Cardiac muscle cell (in vitro differentiated cells and primary cell): ENCODE results near the gene HOXB8. TPM values are rescaled to one million over a fixed set of nuclear protein-coding genes. Genes with fewer than 3 reads are reported as not detected.

Experiments
- DNase-seq, 2 donors: peaks; one replicate each; pipeline versions ENCODE4 v3.0.0 to v3.0.0-alpha.2; 2010 to 2017; ENCODE audit warnings: low read depth in 1 of 2, low spot score in 1 of 2
- H3K27ac ChIP-seq: fragments of 200-600 bp; sonication (generic); 2 replicates; pipeline ENCODE4 v1.5.1; 2016
- H3K27me3 ChIP-seq: fragments of 200-600 bp; sonication (generic); 2 replicates; pipeline ENCODE4 v1.6.0; 2016; ENCODE audit warnings: control low read depth
- H3K36me3 ChIP-seq: fragments of 200-600 bp; sonication (generic); 2 replicates; pipeline ENCODE4 v1.5.1; 2016; ENCODE audit warnings: control low read depth
- H3K4me1 ChIP-seq: fragments of 200-600 bp; sonication (generic); 2 replicates; pipeline ENCODE4 v1.8.1; 2017; ENCODE audit warnings: low read depth, mild to moderate bottlenecking, mixed run types
- H3K4me3 ChIP-seq: fragments of 200-600 bp; sonication (generic); 2 replicates; pipeline ENCODE4 v1.5.1; 2016; ENCODE audit warnings: mild to moderate bottlenecking
- H3K9me3 ChIP-seq: fragments of 200-600 bp; sonication (generic); 2 replicates; pipeline ENCODE4 v1.5.1; 2017; ENCODE audit warnings: low read depth, mild to moderate bottlenecking, control low read depth
- polyA plus RNA-seq: library from polyadenylated mRNA; unstranded; fragments of >200 nt; fragmentation: Nextera tagmentation; extraction: Ambion mirVana; gene quantifications from 2 replicates; pipeline ENCODE4 v1.2.1, GENCODE V29; 2016
- total RNA-seq: library from RNA; depleted of rRNA; stranded (reverse); fragments of >200 nt; gene quantifications from 2 replicates; pipeline ENCODE4 v1.2.3, GENCODE V29; 2016
- TF ChIP-seq, protein P1 (sequence below): IDR thresholded peaks from 2 replicates; pipeline ENCODE4 v1.5.1; 2012; ENCODE audit warnings: low read depth, mild to moderate bottlenecking, low read length

Gene HOXB8
- total and polyA plus RNA-seq, 2 experiments from 2014 or later: not detected

DNA sequence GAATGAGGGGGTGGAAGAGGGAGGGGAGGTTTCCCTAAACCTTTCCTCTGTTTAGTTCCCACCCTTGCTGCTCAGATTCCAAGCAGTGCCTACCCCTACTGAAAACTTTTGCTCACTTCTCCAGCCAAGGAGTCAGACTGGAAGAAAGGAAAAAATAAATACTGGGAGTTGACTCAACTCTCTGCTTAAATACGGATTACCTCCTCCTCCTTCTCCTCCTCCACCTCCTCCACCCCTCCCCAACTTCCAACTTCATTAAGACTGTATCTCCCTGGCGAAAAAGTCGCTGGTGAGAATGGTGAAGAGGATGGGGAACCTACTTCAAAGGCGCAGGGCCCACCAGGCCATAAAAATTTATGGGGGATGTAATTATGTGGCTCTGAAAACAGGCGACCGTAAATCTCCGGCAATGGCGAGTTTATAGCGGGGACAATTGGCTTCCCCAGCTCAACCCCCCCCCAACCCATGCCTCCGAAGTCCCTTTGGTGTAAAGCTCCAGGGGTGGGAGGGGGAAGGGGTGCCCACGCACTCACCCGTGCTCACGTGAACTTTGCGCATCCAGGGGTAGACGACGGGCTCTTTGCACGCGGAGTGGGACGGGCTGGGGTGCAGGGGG is 37.7 kb downstream of the HOXB8 start:
- Histone ChIP-seq H3K4me3 (peak overlapping the region; percentile 44), H3K4me1 (peaks cover 4% of the 10 kb centered on the region), H3K27me3 (peaks cover 97% of the 10 kb centered on the region), H3K27ac (no peak overlapping the region), H3K9me3 (no peaks in the 10 kb centered on the region), H3K36me3 (no peaks in the 10 kb centered on the region)
- DNase-seq: no peak
- TF ChIP-seq, protein P1, sequence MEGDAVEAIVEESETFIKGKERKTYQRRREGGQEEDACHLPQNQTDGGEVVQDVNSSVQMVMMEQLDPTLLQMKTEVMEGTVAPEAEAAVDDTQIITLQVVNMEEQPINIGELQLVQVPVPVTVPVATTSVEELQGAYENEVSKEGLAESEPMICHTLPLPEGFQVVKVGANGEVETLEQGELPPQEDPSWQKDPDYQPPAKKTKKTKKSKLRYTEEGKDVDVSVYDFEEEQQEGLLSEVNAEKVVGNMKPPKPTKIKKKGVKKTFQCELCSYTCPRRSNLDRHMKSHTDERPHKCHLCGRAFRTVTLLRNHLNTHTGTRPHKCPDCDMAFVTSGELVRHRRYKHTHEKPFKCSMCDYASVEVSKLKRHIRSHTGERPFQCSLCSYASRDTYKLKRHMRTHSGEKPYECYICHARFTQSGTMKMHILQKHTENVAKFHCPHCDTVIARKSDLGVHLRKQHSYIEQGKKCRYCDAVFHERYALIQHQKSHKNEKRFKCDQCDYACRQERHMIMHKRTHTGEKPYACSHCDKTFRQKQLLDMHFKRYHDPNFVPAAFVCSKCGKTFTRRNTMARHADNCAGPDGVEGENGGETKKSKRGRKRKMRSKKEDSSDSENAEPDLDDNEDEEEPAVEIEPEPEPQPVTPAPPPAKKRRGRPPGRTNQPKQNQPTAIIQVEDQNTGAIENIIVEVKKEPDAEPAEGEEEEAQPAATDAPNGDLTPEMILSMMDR: no peak

DNA sequence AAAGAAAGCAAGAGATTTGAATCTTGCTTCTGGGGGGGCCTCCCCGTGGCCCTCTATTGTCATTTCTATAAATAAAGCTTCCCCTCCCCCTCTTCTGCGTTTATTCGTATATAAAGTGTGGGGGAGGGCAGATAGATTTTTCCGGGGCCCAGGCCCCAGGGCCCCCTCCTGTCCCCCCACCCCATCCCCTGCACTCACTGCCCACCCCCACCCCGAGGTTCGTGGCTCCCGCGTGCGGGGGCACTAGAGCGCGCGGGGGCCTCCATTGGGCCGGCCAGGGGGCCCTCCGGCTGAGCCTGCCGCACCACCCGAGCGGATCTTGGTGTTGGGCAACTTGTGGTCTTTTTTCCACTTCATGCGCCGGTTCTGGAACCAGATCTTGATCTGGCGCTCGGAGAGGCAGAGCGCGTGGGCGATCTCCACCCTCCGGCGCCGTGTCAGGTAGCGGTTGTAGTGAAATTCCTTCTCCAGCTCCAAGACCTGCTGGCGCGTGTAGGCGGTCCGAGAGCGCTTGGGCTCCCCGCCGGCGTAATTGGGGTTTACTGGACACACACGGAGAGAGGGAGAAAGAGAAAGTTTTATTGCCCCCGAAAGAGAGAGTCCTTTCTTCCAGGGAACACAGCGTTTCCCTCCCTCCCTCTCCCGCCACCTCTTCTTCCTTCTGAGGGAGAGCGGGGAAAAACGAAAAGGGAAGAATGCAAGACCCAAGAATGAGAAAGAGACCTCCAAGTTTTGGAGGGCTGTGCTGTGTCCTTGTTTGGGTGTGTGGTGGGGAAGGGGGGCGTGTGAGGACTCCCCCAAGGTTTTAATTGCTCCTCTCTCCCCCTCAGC is 38.4 kb downstream of the HOXB8 start:
- H3K4me1 ChIP-seq: peaks cover 4% of the 10 kb centered on the region
- peak in 1 of 2 donors; percentile 39 for DNase-seq
- peak overlapping the region; percentile 44 for H3K4me3 ChIP-seq
- H3K27me3 ChIP-seq: peaks cover 97% of the 10 kb centered on the region
- TF ChIP-seq, protein P1: no peak
- no peaks in the 10 kb centered on the region for H3K9me3 ChIP-seq
- H3K27ac ChIP-seq: no peak overlapping the region
- no peaks in the 10 kb centered on the region for H3K36me3 ChIP-seq

GRCh38 chr17:48575673-48576478 is 39.2 kb downstream of the HOXB8 start:
- Histone ChIP-seq H3K9me3 (no peaks in the 10 kb centered on the region), H3K4me1 (peaks cover 11% of the 10 kb centered on the region), H3K27me3 (peaks cover 97% of the 10 kb centered on the region), H3K4me3 (peak overlapping the region; percentile 44), H3K27ac (no peak overlapping the region), H3K36me3 (no peaks in the 10 kb centered on the region)
- no peak for DNase-seq
- TF ChIP-seq, protein P1: no peak

GRCh38 chr17:48575066-48575582 is 40.0 kb downstream of the HOXB8 start:
- Histone ChIP-seq H3K27ac (no peak overlapping the region), H3K27me3 (peaks cover 97% of the 10 kb centered on the region)

GRCh38 chr17:48574505-48575065 is 40.5 kb downstream of the HOXB8 start:
- no peak overlapping the region for H3K27ac ChIP-seq

More at GRCh38 chr17:48575066-48575582, 40.0 kb downstream of the HOXB8 start:
- DNase-seq: no peak
- H3K36me3 ChIP-seq: no peaks in the 10 kb centered on the region
- peaks cover 19% of the 10 kb centered on the region for H3K4me1 ChIP-seq
- no peaks in the 10 kb centered on the region for H3K9me3 ChIP-seq
- H3K4me3 ChIP-seq: no peak overlapping the region
- TF ChIP-seq, protein P1: no peak

More at GRCh38 chr17:48574505-48575065, 40.5 kb downstream of the HOXB8 start:
- Histone ChIP-seq H3K27me3 (peaks cover 97% of the 10 kb centered on the region), H3K9me3 (no peaks in the 10 kb centered on the region), H3K36me3 (no peaks in the 10 kb centered on the region), H3K4me1 (peaks cover 20% of the 10 kb centered on the region), H3K4me3 (no peak overlapping the region)
- TF ChIP-seq, protein P1: no peak
- DNase-seq: no peak
